Panc1 (cell line): ENCODE measurements around the gene MRPL54. TPM values are rescaled to one million over a fixed set of nuclear protein-coding genes. Genes with fewer than 3 reads are reported as not detected.

Experiments used
- ATAC-seq: fragments of 200-7000 bp; cut with Tn5 transposase; 2 replicates; pipeline ENCODE4 v1.9.1; 2020; ENCODE audit warnings: mild to moderate bottlenecking, moderate library complexity
- BruUV-seq: library from RNA; stranded (reverse); fragments of 400-500 nt; replicated peaks from 2 replicates; lab custom pipeline; 2021; lab: Mats Ljungman, UMichigan
- CTCF ChIA-PET: fragments of 300-600 bp; sonication (Branson Sonifier 250); formaldehyde crosslinking; loops from one replicate; lab custom pipeline; 2022; ENCODE audit warnings: antibody characterized with exemption; lab: Charles Lee
- POLR2A ChIA-PET: fragments of 300-600 bp; sonication (Branson Sonifier 250); formaldehyde crosslinking; loops from one replicate; lab custom pipeline; 2022; ENCODE audit warnings: antibody characterized with exemption; lab: Charles Lee
- DNase-seq: peaks from one replicate; pipeline ENCODE4 v3.0.0-alpha.2; 2010; ENCODE audit warnings: low read depth, low spot score
- H3K27ac ChIP-seq: 2 replicates; pipeline ENCODE4 v1.5.1; 2011; ENCODE audit warnings: mild to moderate bottlenecking, low read length, inconsistent platforms
- H3K27me3 ChIP-seq: fragments of 200-500 bp; sonication (Bioruptor generic); 2 replicates; pipeline ENCODE4 v1.6.0; 2014; ENCODE audit warnings: low read length, inconsistent platforms; ENCODE audit not compliant: control insufficient read depth, insufficient read depth
- H3K36me3 ChIP-seq: fragments of 200-500 bp; sonication (Bioruptor generic); 2 replicates; pipeline ENCODE4 v1.5.1; 2014; ENCODE audit warnings: inconsistent platforms, mild to moderate bottlenecking, low read length, moderate library complexity; ENCODE audit not compliant: control insufficient read depth, insufficient read depth
- H3K4me1 ChIP-seq: 2 replicates; pipeline ENCODE4 v1.5.1; 2011; ENCODE audit warnings: inconsistent platforms, mild to moderate bottlenecking, low read length, moderate library complexity; ENCODE audit not compliant: control insufficient read depth, insufficient read depth
- H3K4me3 ChIP-seq, 2 experiments: 2 replicates each; pipeline ENCODE4 v1.5.1; 2011 to 2012; ENCODE audit warnings: low read depth in 2 of 2, low read length in 2 of 2, mild to moderate bottlenecking in 2 of 2, inconsistent platforms in 1 of 2, moderate library complexity in 1 of 2
- H3K9me3 ChIP-seq: fragments of 200-500 bp; sonication (Bioruptor generic); 2 replicates; pipeline ENCODE4 v1.5.1; 2014; ENCODE audit warnings: low read depth, mild to moderate bottlenecking, inconsistent platforms, low read length, moderate library complexity; ENCODE audit not compliant: control insufficient read depth, insufficient read depth
- POLR2AphosphoS5 ChIP-seq: IDR thresholded peaks from 2 replicates; pipeline ENCODE4 v1.6.1; 2012; ENCODE audit warnings: mild to moderate bottlenecking, low read depth, low read length, moderate library complexity
- REST ChIP-seq, 2 experiments: IDR thresholded peaks; 2 replicates each; pipeline ENCODE4 v1.6.1; 2011 to 2012; ENCODE audit warnings: low read depth in 2 of 2, control low read depth in 1 of 2, low read length in 1 of 2, mild to moderate bottlenecking in 1 of 2, moderate library complexity in 1 of 2; ENCODE audit not compliant: insufficient read depth in 1 of 2
- SIN3A ChIP-seq: IDR thresholded peaks from 2 replicates; pipeline ENCODE4 v1.6.1; 2012; ENCODE audit warnings: low read depth, mild to moderate bottlenecking, low read length, moderate library complexity, borderline replicate concordance; ENCODE audit not compliant: insufficient read depth
- TCF7L2 ChIP-seq: IDR thresholded peaks from 2 replicates; pipeline ENCODE4 v1.6.1; 2011; ENCODE audit warnings: mild to moderate bottlenecking, low read depth, low read length, inconsistent platforms
- in situ Hi-C: cut with HindIII; loops from 2 replicates; pipeline ENCODE4 v1.10.0; 2016; ENCODE audit warnings: low sequenced_read_pairs, low pct_unique_long_range_greater_than_20kb
- intact Hi-C: fragments of 100-400 bp; cut with micrococcal nuclease; formaldehyde crosslinking; loops from one replicate; pipeline ENCODE4 v1.10.0; 2022; ENCODE audit not compliant: unreplicated experiment
- total RNA-seq: library from RNA; stranded (reverse); gene quantifications from one replicate; pipeline ENCODE4 v1.2.1, GENCODE V29; 2021; ENCODE audit not compliant: unreplicated experiment
- TF ChIP-seq, protein P1 (sequence below): fragments of 450-650 bp; IDR thresholded peaks from 2 replicates; pipeline ENCODE4 v1.5.1; 2017; ENCODE audit warnings: mild to moderate bottlenecking

MRPL54 gene
- total RNA-seq, 1 experiment from 2014 or later, result 42.8 TPM

DNA sequence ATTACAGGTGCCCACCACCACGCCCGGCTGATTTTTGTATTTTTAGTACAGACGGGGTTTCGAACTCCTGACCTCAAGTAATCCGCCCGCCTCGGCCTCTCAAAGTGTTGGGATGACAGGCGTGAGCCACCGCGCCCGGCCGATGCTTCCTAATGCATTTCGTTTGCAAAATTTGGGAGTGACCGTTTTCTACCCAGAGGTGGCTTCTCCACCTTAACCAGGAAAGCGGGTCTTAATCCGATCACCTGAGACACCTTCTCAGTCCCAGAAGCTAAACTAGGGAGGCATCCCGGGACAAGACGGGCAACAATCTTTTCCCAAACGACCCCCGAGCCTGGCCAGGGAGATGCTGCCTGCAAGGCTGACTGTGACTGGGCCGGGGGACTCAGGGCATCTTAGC is 38.5 kb downstream of the MRPL54 start:
- DNase-seq (no peak), ATAC-seq (no peak)
- in situ Hi-C loops (no loop called here), intact Hi-C loops (no loop called here)
- CTCF ChIA-PET, result no interaction called here
- Histone ChIP-seq H3K9me3 (no peaks in the 10 kb centered on the region), H3K27me3 (no peaks in the 10 kb centered on the region), H3K4me3 (no peak overlapping the region), H3K4me1 (no peaks in the 10 kb centered on the region), H3K27ac (no peak overlapping the region), H3K36me3 (no peaks in the 10 kb centered on the region)
- TF ChIP-seq, protein P1, sequence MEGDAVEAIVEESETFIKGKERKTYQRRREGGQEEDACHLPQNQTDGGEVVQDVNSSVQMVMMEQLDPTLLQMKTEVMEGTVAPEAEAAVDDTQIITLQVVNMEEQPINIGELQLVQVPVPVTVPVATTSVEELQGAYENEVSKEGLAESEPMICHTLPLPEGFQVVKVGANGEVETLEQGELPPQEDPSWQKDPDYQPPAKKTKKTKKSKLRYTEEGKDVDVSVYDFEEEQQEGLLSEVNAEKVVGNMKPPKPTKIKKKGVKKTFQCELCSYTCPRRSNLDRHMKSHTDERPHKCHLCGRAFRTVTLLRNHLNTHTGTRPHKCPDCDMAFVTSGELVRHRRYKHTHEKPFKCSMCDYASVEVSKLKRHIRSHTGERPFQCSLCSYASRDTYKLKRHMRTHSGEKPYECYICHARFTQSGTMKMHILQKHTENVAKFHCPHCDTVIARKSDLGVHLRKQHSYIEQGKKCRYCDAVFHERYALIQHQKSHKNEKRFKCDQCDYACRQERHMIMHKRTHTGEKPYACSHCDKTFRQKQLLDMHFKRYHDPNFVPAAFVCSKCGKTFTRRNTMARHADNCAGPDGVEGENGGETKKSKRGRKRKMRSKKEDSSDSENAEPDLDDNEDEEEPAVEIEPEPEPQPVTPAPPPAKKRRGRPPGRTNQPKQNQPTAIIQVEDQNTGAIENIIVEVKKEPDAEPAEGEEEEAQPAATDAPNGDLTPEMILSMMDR, result no peak
- no peak for TF ChIP-seq POLR2AphosphoS5
- no peak for TF ChIP-seq TCF7L2
- no peak for TF ChIP-seq REST (IDR thresholded peaks at IDR 0.05; ENCODE audit: insufficient read depth in 1 of 2, low read depth in 2 of 2, low read length in 1 of 2)
- TF ChIP-seq SIN3A, result no peak
- no TSS peak for BruUV-seq
- POLR2A ChIA-PET, result no interaction called here

DNA sequence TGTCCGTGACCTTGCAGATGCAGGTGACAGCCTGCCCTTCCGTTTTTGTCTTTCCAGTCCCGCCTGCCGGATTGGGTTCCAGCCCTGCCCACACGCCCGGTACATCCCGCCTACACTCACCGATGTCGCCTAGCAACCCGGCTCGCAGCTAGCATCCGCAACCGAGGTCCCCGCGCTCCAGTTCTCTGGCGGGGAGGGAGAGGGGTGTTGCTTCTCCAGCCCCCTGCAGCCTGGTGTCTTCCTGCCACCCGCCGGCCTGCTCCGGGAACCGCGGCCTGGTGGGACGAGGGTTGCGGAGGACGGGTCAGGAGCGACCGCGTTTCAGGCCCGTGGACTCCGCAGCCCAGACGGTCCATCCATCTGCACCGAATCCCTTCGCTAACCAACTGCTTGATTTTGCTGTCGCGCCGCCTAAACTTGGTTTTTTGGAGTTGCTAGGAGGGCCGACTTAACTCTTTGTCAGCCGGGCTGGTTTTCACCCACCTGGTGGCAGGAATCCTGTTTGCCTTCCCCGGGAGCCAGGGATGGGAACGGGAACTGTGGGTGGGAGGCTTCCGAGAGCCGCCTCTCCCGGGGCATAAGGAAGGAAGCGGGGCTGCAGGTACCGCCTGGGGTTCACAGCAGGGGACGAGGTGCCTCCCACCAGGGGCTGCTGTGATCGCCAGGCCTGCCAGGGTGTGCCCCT is 39.1 kb downstream of the MRPL54 start:
- ChIA-PET POLR2A (no interaction called here), CTCF (no interaction called here)
- ATAC-seq (no peak), DNase-seq (no peak)
- no TSS peak for BruUV-seq
- no peaks in the 10 kb centered on the region for H3K4me1 ChIP-seq
- in situ Hi-C loops, result no loop called here
- no peaks in the 10 kb centered on the region for H3K36me3 ChIP-seq
- H3K27ac ChIP-seq, result no peak overlapping the region
- H3K27me3 ChIP-seq, result no peaks in the 10 kb centered on the region
- intact Hi-C loops, result no loop called here
- no peak overlapping the region for H3K4me3 ChIP-seq
- TF ChIP-seq POLR2AphosphoS5 (no peak), TCF7L2 (no peak), REST (IDR thresholded peaks at IDR 0.05; ENCODE audit: insufficient read depth in 1 of 2, low read depth in 2 of 2, low read length in 1 of 2) (no peak), SIN3A (no peak)
- TF ChIP-seq, protein P1, result no peak
- H3K9me3 ChIP-seq, result no peaks in the 10 kb centered on the region
